Body of pancreas (tissue), 4 donors: Measurements from ENCODE around the gene SPATA6. TPM values are rescaled to one million over a fixed set of nuclear protein-coding genes. Genes with fewer than 3 reads are reported as not detected.

ENCODE experiments used
- ATAC-seq: fragments of 150-250 bp; one replicate; pipeline ENCODE4 v1.9.1; 2016
- DNase-seq, 4 donors: peaks; one replicate each; pipeline ENCODE4 v3.0.0-alpha.2; 2019
- H3K27ac ChIP-seq, 4 donors: fragments of 200-600 bp; sonication (generic); 1 replicate in 3 of 4; 2 replicates in 1 of 4; pipeline versions ENCODE4 v1.5.1 to v1.6.1; 2016 to 2019; ENCODE audit warnings: mild to moderate bottlenecking in 1 of 4, mixed read lengths in 1 of 4, moderate library complexity in 1 of 4
- H3K27me3 ChIP-seq, 2 donors: fragments of 200-600 bp; sonication (generic); one replicate each; pipeline ENCODE4 v1.6.0; 2016; ENCODE audit warnings: mild to moderate bottlenecking in 1 of 2
- H3K36me3 ChIP-seq, 2 donors: fragments of 200-600 bp; sonication (generic); replicated peaks in 1 of 2; 2 replicates each; pipeline ENCODE4 v1.5.1; 2016; ENCODE audit warnings: low read depth in 2 of 2; ENCODE audit not compliant: insufficient read depth in 1 of 2
- H3K4me1 ChIP-seq: fragments of 200-600 bp; sonication (generic); one replicate; pipeline ENCODE4 v1.6.0; 2016
- H3K4me3 ChIP-seq, 2 donors: fragments of 200-600 bp; sonication (generic); 1 replicate in 1 of 2; 2 replicates in 1 of 2; pipeline ENCODE4 v1.5.1; 2016 to 2019
- H3K9me3 ChIP-seq, 3 donors: fragments of 200-600 bp; sonication (generic); 1 replicate in 2 of 3; 2 replicates in 1 of 3; pipeline ENCODE4 v1.5.1; 2016
- CTCF ChIP-seq, 7 experiments: fragments of 450-650 bp in 4 of 7; fragments of 200-600 bp in 3 of 7; sonication (generic) in 3 of 7; IDR thresholded peaks; one replicate each; pipeline ENCODE4 v1.5.1; 2016 to 2019; ENCODE audit warnings: antibody characterized with exemption in 7 of 7
- POLR2A ChIP-seq, 3 donors: fragments of 450-650 bp; IDR thresholded peaks; one replicate each; pipeline ENCODE4 v1.6.1; 2016; ENCODE audit warnings: antibody characterized with exemption in 3 of 3, mild to moderate bottlenecking in 2 of 3
- WGBS, 2 donors: methylation state at CpG; one replicate each; pipeline ENCODE4 v1.1.5; 2017; 5-methylcytosine and 5-hydroxymethylcytosine counted together
- intact Hi-C: fragments of 100-400 bp; cut with DNase I; formaldehyde crosslinking; loops from one replicate; pipeline ENCODE4 v1.15.1; 2023
- total RNA-seq, 2 donors: library from RNA; depleted of rRNA; stranded (reverse); fragments of >200 nt; gene quantifications; one replicate each; pipeline ENCODE4 v1.1.0, GENCODE V29; 2016

SPATA6 gene
- total RNA-seq, 2 donors from 2014 or later, result 5.3 to 15.8 TPM

- Histone ChIP-seq H3K4me1 (no peaks in the 10 kb centered on the region), H3K9me3 (no peaks in the 10 kb centered on the region), H3K27ac (no peak overlapping the region), H3K4me3 (no peak overlapping the region), H3K27me3 (no peaks in the 10 kb centered on the region), H3K36me3 (no peaks in the 10 kb centered on the region)
- TF ChIP-seq POLR2A (IDR thresholded peaks at IDR 0.05), result no peak
- no peak for TF ChIP-seq CTCF (IDR thresholded peaks at IDR 0.05)
- no peak for DNase-seq
- intact Hi-C loops, result no loop called here
- 90 to 96% methylated on average over 1 of the region's 1 CpG for WGBS, 2 donors
- ATAC-seq, result no peak
Measured at GRCh38 chr1:48422009-48422408, 50.0 kb downstream of the SPATA6 start.

GRCh38 chr1:48418742-48419141, 53.3 kb downstream of the SPATA6 start:
- Histone ChIP-seq H3K4me1 (no peaks in the 10 kb centered on the region), H3K27ac (no peak overlapping the region), H3K4me3 (no peak overlapping the region), H3K36me3 (no peaks in the 10 kb centered on the region), H3K27me3 (no peaks in the 10 kb centered on the region), H3K9me3 (no peaks in the 10 kb centered on the region)
- ATAC-seq, result no peak
- DNase-seq, result no peak
- WGBS, 2 donors, result 100% methylated on average over 1 of the region's 1 CpG
- intact Hi-C loops, result no loop called here
- no peak for TF ChIP-seq CTCF (IDR thresholded peaks at IDR 0.05)
- TF ChIP-seq POLR2A (IDR thresholded peaks at IDR 0.05), result no peak

- ATAC-seq, result no peak
- no peaks in the 10 kb centered on the region for H3K4me1 ChIP-seq
- intact Hi-C loops, result no loop called here
Measured at GRCh38 chr1:48415050-48415449, 57.0 kb downstream of the SPATA6 start.

DNA sequence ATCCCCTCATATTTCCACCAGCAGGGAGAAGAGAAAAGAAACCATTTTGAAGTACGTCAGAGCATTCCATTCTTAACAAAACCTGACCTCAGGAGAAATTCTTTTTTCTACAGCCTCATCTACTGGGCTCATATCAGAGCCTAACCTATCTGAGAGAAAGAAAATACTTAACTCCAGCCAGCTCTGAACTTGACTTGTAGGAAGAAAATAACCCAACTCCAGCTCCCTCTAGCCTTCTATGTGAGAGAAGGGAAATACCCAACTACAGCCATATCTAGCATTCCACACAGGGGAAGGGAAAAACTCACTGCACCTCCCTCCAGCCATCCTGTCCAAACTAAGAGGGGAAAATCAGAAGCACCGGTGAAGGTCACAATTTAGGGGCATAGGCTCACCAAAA, 57.7 kb downstream of the SPATA6 start:
- ATAC-seq (no peak), DNase-seq (no peak)
- no peak for TF ChIP-seq CTCF (IDR thresholded peaks at IDR 0.05)
- no peak for TF ChIP-seq POLR2A (IDR thresholded peaks at IDR 0.05)
- no peaks in the 10 kb centered on the region for H3K27me3 ChIP-seq
- H3K9me3 ChIP-seq, result no peaks in the 10 kb centered on the region
- intact Hi-C loops, result no loop called here
- WGBS, 2 donors, result 64 to 70% methylated on average over 2 of the region's 2 CpGs
- H3K4me1 ChIP-seq, result no peaks in the 10 kb centered on the region
- H3K4me3 ChIP-seq, result no peak overlapping the region
- no peaks in the 10 kb centered on the region for H3K36me3 ChIP-seq
- no peak overlapping the region for H3K27ac ChIP-seq

More at GRCh38 chr1:48415050-48415449, 57.0 kb downstream of the SPATA6 start:
- Histone ChIP-seq H3K4me3 (no peak overlapping the region), H3K36me3 (no peaks in the 10 kb centered on the region), H3K27me3 (no peaks in the 10 kb centered on the region), H3K27ac (no peak overlapping the region), H3K9me3 (no peaks in the 10 kb centered on the region)
- no peak for DNase-seq
- 76 to 85% methylated on average over 4 of the region's 4 CpGs for WGBS, 2 donors
- no peak for TF ChIP-seq CTCF (IDR thresholded peaks at IDR 0.05)
- no peak for TF ChIP-seq POLR2A (IDR thresholded peaks at IDR 0.05)

GRCh38 chr1:48405940-48406339, 66.1 kb downstream of the SPATA6 start:
- Histone ChIP-seq H3K27me3 (no peaks in the 10 kb centered on the region), H3K4me3 (no peak overlapping the region), H3K9me3 (no peaks in the 10 kb centered on the region), H3K4me1 (peaks cover 7% of the 10 kb centered on the region), H3K27ac (no peak overlapping the region), H3K36me3 (no peaks in the 10 kb centered on the region)
- ATAC-seq (no peak), DNase-seq (no peak)
- 93 to 96% methylated on average over 2 of the region's 2 CpGs for WGBS, 2 donors
- intact Hi-C loops, result no loop called here
- no peak for TF ChIP-seq CTCF (IDR thresholded peaks at IDR 0.05)
- TF ChIP-seq POLR2A (IDR thresholded peaks at IDR 0.05), result no peak
